Liver (tissue), 9 donors: ENCODE results near the gene HMOX2. TPM values are rescaled to one million over a fixed set of nuclear protein-coding genes. Genes with fewer than 3 reads are reported as not detected.

ENCODE experiments used
- DNase-seq: peaks from one replicate; pipeline ENCODE4 v3.0.0-alpha.2; 2017; ENCODE audit warnings: low spot score
- H3K27ac ChIP-seq, 2 donors: one replicate each; pipeline ENCODE4 v1.7.0; 2013; ENCODE audit warnings: inconsistent platforms in 2 of 2, low read length in 2 of 2, control low read depth in 1 of 2, low read depth in 1 of 2, mild to moderate bottlenecking in 1 of 2
- H3K27me3 ChIP-seq, 4 donors: one replicate each; pipeline versions ENCODE4 v1.6.1 to v1.7.0; 2013; ENCODE audit warnings: low read length in 3 of 4, inconsistent platforms in 1 of 4, mild to moderate bottlenecking in 1 of 4, moderate library complexity in 1 of 4; ENCODE audit not compliant: control insufficient read depth in 4 of 4, insufficient read depth in 4 of 4
- H3K36me3 ChIP-seq, 4 donors: one replicate each; pipeline versions ENCODE4 v1.6.1 to v1.7.0; 2013; ENCODE audit warnings: low read length in 3 of 4, mild to moderate bottlenecking in 3 of 4, low read depth in 1 of 4, moderate library complexity in 1 of 4; ENCODE audit not compliant: control insufficient read depth in 4 of 4, insufficient read depth in 3 of 4
- H3K4me1 ChIP-seq, 4 donors: one replicate each; pipeline versions ENCODE4 v1.6.1 to v1.7.0; 2013; ENCODE audit warnings: low read length in 3 of 4, mild to moderate bottlenecking in 3 of 4, moderate library complexity in 1 of 4; ENCODE audit not compliant: control insufficient read depth in 4 of 4, insufficient read depth in 4 of 4
- H3K4me3 ChIP-seq, 3 donors: one replicate each; pipeline versions ENCODE4 v1.6.1 to v1.7.0; 2013; ENCODE audit warnings: low read length in 3 of 3, control low read depth in 1 of 3, low read depth in 1 of 3, mild to moderate bottlenecking in 1 of 3
- H3K9ac ChIP-seq, 2 donors: one replicate each; pipeline ENCODE4 v1.7.0; 2013; ENCODE audit warnings: low read length in 2 of 2, mild to moderate bottlenecking in 2 of 2, moderate library complexity in 2 of 2, control low read depth in 1 of 2, low read depth in 1 of 2
- H3K9me3 ChIP-seq, 4 donors: one replicate each; pipeline versions ENCODE4 v1.6.1 to v1.7.0; 2013; ENCODE audit warnings: low read length in 3 of 4; ENCODE audit not compliant: control insufficient read depth in 4 of 4
- CTCF ChIP-seq: fragments of 150-350 bp; IDR thresholded peaks from 2 replicates; pipeline ENCODE4 v1.5.1; 2017; ENCODE audit warnings: improper control_type of control experiment, low read depth, low read length; ENCODE audit not compliant: missing input control
- FOXA1 ChIP-seq: IDR thresholded peaks from 2 replicates; pipeline ENCODE4 v1.6.1; 2016; ENCODE audit warnings: antibody characterized with exemption
- FOXA2 ChIP-seq: IDR thresholded peaks from 2 replicates; pipeline ENCODE4 v1.6.1; 2016; ENCODE audit warnings: antibody characterized with exemption
- GABPA ChIP-seq, 2 donors: IDR thresholded peaks in 1 of 2; conservative IDR thresholded peaks in 1 of 2; 2 replicates each; pipeline ENCODE4 v1.6.1; 2016; ENCODE audit warnings: antibody characterized with exemption in 2 of 2, mild to moderate bottlenecking in 1 of 2, moderate library complexity in 1 of 2
- HNF4A ChIP-seq, 2 donors: conservative IDR thresholded peaks; 2 replicates each; pipeline ENCODE4 v1.6.1; 2016; ENCODE audit warnings: antibody characterized with exemption in 2 of 2, mild to moderate bottlenecking in 2 of 2
- HNF4G ChIP-seq: IDR thresholded peaks from 2 replicates; pipeline ENCODE4 v1.6.1; 2016; ENCODE audit warnings: antibody characterized with exemption
- MAX ChIP-seq: IDR thresholded peaks from 2 replicates; pipeline ENCODE4 v1.6.1; 2016; ENCODE audit warnings: antibody characterized with exemption
- NR2F2 ChIP-seq: IDR thresholded peaks from 2 replicates; pipeline ENCODE4 v1.6.1; 2016; ENCODE audit warnings: antibody characterized with exemption
- RAD21 ChIP-seq, 2 donors: IDR thresholded peaks; 2 replicates each; pipeline ENCODE4 v1.6.1; 2016; ENCODE audit warnings: antibody characterized with exemption in 2 of 2, mild to moderate bottlenecking in 2 of 2
- REST ChIP-seq: IDR thresholded peaks from 2 replicates; pipeline ENCODE4 v1.6.1; 2016; ENCODE audit warnings: antibody characterized with exemption, mild to moderate bottlenecking
- RXRA ChIP-seq, 2 donors: IDR thresholded peaks; 2 replicates each; pipeline ENCODE4 v1.6.1; 2017 to 2018; ENCODE audit warnings: antibody characterized with exemption in 2 of 2, mild to moderate bottlenecking in 1 of 2
- SP1 ChIP-seq: IDR thresholded peaks from 2 replicates; pipeline ENCODE4 v1.6.1; 2018; ENCODE audit warnings: antibody characterized with exemption, mild to moderate bottlenecking
- YY1 ChIP-seq: IDR thresholded peaks from 2 replicates; pipeline ENCODE4 v1.6.1; 2016; ENCODE audit warnings: antibody characterized with exemption, mild to moderate bottlenecking
- ZBTB33 ChIP-seq: IDR thresholded peaks from 2 replicates; pipeline ENCODE4 v1.6.1; 2016; ENCODE audit warnings: antibody characterized with exemption
- WGBS: extraction: QIAGEN DNeasy Blood & Tissue Kit; methylation state at CpG from one replicate; pipeline ENCODE4 v1.1.7; 2013; 5-methylcytosine and 5-hydroxymethylcytosine counted together
- polyA plus RNA-seq, 2 donors: library from polyadenylated mRNA; stranded (reverse) in 1 of 2; unstranded in 1 of 2; fragments of 200-250 nt in 1 of 2; fragments of >200 nt in 1 of 2; fragmentation: Nextera tagmentation in 1 of 2; extraction: Ambion mirVana in 1 of 2; gene quantifications; one replicate each; pipeline versions ENCODE4 v1.2.1 to v1.2.3, GENCODE V29; 2013 to 2015
- total RNA-seq, 2 donors: library from RNA; depleted of rRNA; stranded (reverse); fragments of >200 nt; gene quantifications; one replicate each; pipeline ENCODE4 v1.2.3, GENCODE V29; 2014
- donor health status: healthy.
- donor health status: healthy.
- donor health status: healthy.
- donor health status: healthy.
- donor health status: healthy.

HMOX2 gene
- total and polyA plus RNA-seq, 4 donors, result 11.4 to 81.5 (median 61.5) TPM

- no peak for DNase-seq
- Histone ChIP-seq H3K4me1 (peaks cover 5 to 12% (median 8%) of the 10 kb centered on the region in 4 donors), H3K9ac (no peak overlapping the region), H3K9me3 (peaks cover 0 to 5% (median under 1%) of the 10 kb centered on the region in 4 donors), H3K27me3 (no peaks in the 10 kb centered on the region), H3K27ac (no peak overlapping the region), H3K36me3 (no peaks in the 10 kb centered on the region), H3K4me3 (no peak overlapping the region)
- WGBS, result over 99% methylated on average over 2 of the region's 2 CpGs
- TF ChIP-seq FOXA2 (no peak), CTCF (no peak), HNF4G (no peak), HNF4A (conservative IDR thresholded peaks at IDR 0.05) (no peak), MAX (no peak), FOXA1 (no peak), GABPA (IDR thresholded peaks at IDR 0.05 in 1 of 2, conservative IDR thresholded peaks at IDR 0.05 in 1 of 2) (no peak), RAD21 (IDR thresholded peaks at IDR 0.05) (no peak), NR2F2 (no peak), REST (no peak), YY1 (no peak), RXRA (IDR thresholded peaks at IDR 0.05) (no peak), ZBTB33 (no peak)
Observed at GRCh38 chr16:4539716-4540284, 63.6 kb downstream of the HMOX2 start.

- Histone ChIP-seq H3K4me3 (no peak overlapping the region), H3K36me3 (no peaks in the 10 kb centered on the region), H3K4me1 (no peaks in the 10 kb centered on the region), H3K9me3 (peaks cover 0 to 5% (median under 1%) of the 10 kb centered on the region in 4 donors), H3K27ac (no peak overlapping the region), H3K9ac (no peak overlapping the region), H3K27me3 (no peaks in the 10 kb centered on the region)
- TF ChIP-seq YY1 (no peak), FOXA1 (no peak), CTCF (no peak), HNF4A (conservative IDR thresholded peaks at IDR 0.05) (no peak), SP1 (no peak), FOXA2 (no peak), RXRA (IDR thresholded peaks at IDR 0.05) (no peak)
- 91% methylated on average over 8 of the region's 8 CpGs for WGBS
- no peak for DNase-seq
Observed at GRCh38 chr16:4544473-4544872, 68.3 kb downstream of the HMOX2 start.
